Pancreas (tissue), 10 donors: Measurements from ENCODE around the gene SP6. TPM values are rescaled to one million over a fixed set of nuclear protein-coding genes. Genes with fewer than 3 reads are reported as not detected.

ENCODE experiments used
- ATAC-seq, 4 donors: fragments of 200-7000 bp; cut with Tn5 transposase; one replicate each; pipeline versions ENCODE4 v1.8.0 to v1.9.1; 2020; ENCODE audit warnings: mild to moderate bottlenecking in 4 of 4, moderate library complexity in 4 of 4
- DNase-seq, 6 donors: peaks; one replicate each; pipeline ENCODE4 v3.0.0-alpha.2; 2020
- FAIRE-seq: peaks from 2 replicates; lab custom pipeline; 2012; peaks lifted over from hg19 to GRCh38; lab: Jason Lieb, UNC
- H3K27ac ChIP-seq, 4 donors: fragments of 200-600 bp; sonication (generic); 1 replicate in 3 of 4; 2 replicates in 1 of 4; pipeline versions ENCODE4 v1.5.0 to v1.8.0; 2020
- H3K27me3 ChIP-seq, 4 donors: fragments of 200-600 bp; one replicate each; pipeline ENCODE4 v1.8.0; 2021
- H3K36me3 ChIP-seq, 3 donors: fragments of 200-600 bp; sonication (generic) in 1 of 3; one replicate each; pipeline versions ENCODE4 v1.5.0 to v1.8.0; 2020 to 2021
- H3K4me1 ChIP-seq, 3 donors: fragments of 200-600 bp; one replicate each; pipeline ENCODE4 v1.8.0; 2021
- H3K4me3 ChIP-seq, 4 donors: fragments of 200-600 bp; sonication (generic) in 2 of 4; one replicate each; pipeline versions ENCODE4 v1.5.0 to v1.8.0; 2020 to 2021
- H3K9me3 ChIP-seq, 4 donors: fragments of 200-600 bp; one replicate each; pipeline ENCODE4 v1.8.0; 2021
- CTCF ChIP-seq, 4 donors: fragments of 200-600 bp; sonication (generic) in 3 of 4; IDR thresholded peaks; one replicate each; pipeline versions ENCODE4 v1.5.0 to v1.8.0; 2021; ENCODE audit warnings: antibody characterized with exemption in 4 of 4
- WGBS, 2 donors: extraction: QIAGEN DNeasy Blood & Tissue Kit; methylation state at CpG; one replicate each; pipeline ENCODE4 v1.1.7; 2013; 5-methylcytosine and 5-hydroxymethylcytosine counted together
- intact Hi-C, 3 donors: fragments of 100-400 bp; cut with DNase I; formaldehyde crosslinking; loops; one replicate each; pipeline versions ENCODE4 v1.11.1 to v1.14.2; 2022
- polyA plus RNA-seq, 2 donors: library from polyadenylated mRNA; stranded (reverse); fragments of 200-250 nt; gene quantifications; one replicate each; pipeline ENCODE4 v1.2.3, GENCODE V29; 2013
- total RNA-seq, 6 donors: library from RNA; stranded (reverse); fragmentation: NEBNext Ultra II Directional in 4 of 6; extraction: Animal tissue kit (Norgen Biotek cat#: 25700) in 4 of 6; gene quantifications; one replicate each; pipeline versions ENCODE4 v1.2.1 to v1.2.4, GENCODE V29; 2021 to 2023
- donor health status: healthy with polysubstance abuse.
- donor health status: DM: no; HTN: no; CAD: no; lungs with moderate emphysema.
- donor health status: DM: no; HTN: no; CAD: no.
- donor health status: control.
- donor health status: control.
- donor health status: Bipolar disorder and iron deficiency.
- donor health status: DM: yes; HTN: yes; CAD: no.
- donor health status: DM: no; HTN: no; CAD: no.
- donor health status: DM: no; HTN: no; CAD: no.
- donor health status: DM: yes; HTN: yes; CAD: no.

Gene SP6
- total and polyA plus RNA-seq, 8 donors, result 0.12 to 0.56 (median 0.22) TPM

- H3K4me3 ChIP-seq, result no peak overlapping the region
- intact Hi-C loops, result no loop called here
- H3K27me3 ChIP-seq, result no peaks in the 10 kb centered on the region
- H3K27ac ChIP-seq, result no peak overlapping the region
- H3K9me3 ChIP-seq, result no peaks in the 10 kb centered on the region
- no peak for ATAC-seq
- peaks cover 11 to 20% (median 18%) of the 10 kb centered on the region in 3 donors for H3K4me1 ChIP-seq
- DNase-seq, result peak in 4 of 6 donors; percentile 8 to 41 (median 12)
- no peak for FAIRE-seq
- peaks cover 0 to 39% (median 14%) of the 10 kb centered on the region in 3 donors for H3K36me3 ChIP-seq
- TF ChIP-seq CTCF (IDR thresholded peaks at IDR 0.05), result no peak
- WGBS, 2 donors, result 91 to 92% methylated on average over 21 of the region's 21 CpGs
Observed at GRCh38 chr17:47815106-47815918, 35.7 kb downstream of the SP6 start.

GRCh38 chr17:47813512-47814031 is 37.4 kb downstream of the SP6 start:
- DNase-seq (peak in 4 of 6 donors; percentile 9 to 48 (median 22)), ATAC-seq (no peak), FAIRE-seq (no peak)
- TF ChIP-seq CTCF (IDR thresholded peaks at IDR 0.05), result no peak
- Histone ChIP-seq H3K27ac (no peak overlapping the region), H3K9me3 (no peaks in the 10 kb centered on the region), H3K4me3 (no peak overlapping the region), H3K36me3 (peaks cover 0 to 43% (median 14%) of the 10 kb centered on the region in 3 donors), H3K27me3 (no peaks in the 10 kb centered on the region), H3K4me1 (peaks cover 26 to 35% (median 35%) of the 10 kb centered on the region in 3 donors)
- intact Hi-C loops, result no loop called here
- WGBS, 2 donors, result 96 to 98% methylated on average over 20 to 22 of the region's 22 CpGs

- no peak overlapping the region for H3K27ac ChIP-seq
- TF ChIP-seq CTCF (IDR thresholded peaks at IDR 0.05), result no peak
- intact Hi-C loops, result no loop called here
- H3K4me1 ChIP-seq, result peaks cover 28 to 36% (median 35%) of the 10 kb centered on the region in 3 donors
- 87 to 93% methylated on average over 14 of the region's 14 CpGs for WGBS, 2 donors
- no peaks in the 10 kb centered on the region for H3K27me3 ChIP-seq
- no peak for FAIRE-seq
- H3K4me3 ChIP-seq, result no peak overlapping the region
- no peaks in the 10 kb centered on the region for H3K9me3 ChIP-seq
- no peak for ATAC-seq
- DNase-seq, result peak in 4 of 6 donors; percentile 10 to 43 (median 25)
- H3K36me3 ChIP-seq, result peaks cover 0 to 43% (median 14%) of the 10 kb centered on the region in 3 donors
Observed at GRCh38 chr17:47813077-47813476, 37.9 kb downstream of the SP6 start.

GRCh38 chr17:47812146-47812920 is 38.6 kb downstream of the SP6 start:
- TF ChIP-seq CTCF (IDR thresholded peaks at IDR 0.05), result no peak
- H3K36me3 ChIP-seq, result peaks cover 0 to 43% (median 18%) of the 10 kb centered on the region in 3 donors
- peak overlapping the region in 1 of 4 donors; percentile 79 for H3K27ac ChIP-seq
- 65 to 73% methylated on average over 18 of the region's 18 CpGs for WGBS, 2 donors
- H3K9me3 ChIP-seq, result no peaks in the 10 kb centered on the region
- FAIRE-seq (no peak), DNase-seq (peak in 3 of 6 donors; percentile 22 to 43 (median 43)), ATAC-seq (peak in 1 of 4 donors; percentile 9)
- intact Hi-C loops, result no loop called here
- H3K4me3 ChIP-seq, result no peak overlapping the region
- no peaks in the 10 kb centered on the region for H3K27me3 ChIP-seq
- H3K4me1 ChIP-seq, result peaks cover 28 to 36% (median 35%) of the 10 kb centered on the region in 3 donors
